WTC11 (cell line): ENCODE measurements around the gene SURF6. TPM values are rescaled to one million over a fixed set of nuclear protein-coding genes. Genes with fewer than 3 reads are reported as not detected.

Source experiments
- ATAC-seq: fragments of 200-7000 bp; cut with Tn5 transposase; 2 replicates; pipeline ENCODE4 v1.10.0; 2021; ENCODE audit warnings: mild to moderate bottlenecking, moderate library complexity
- CTCF ChIA-PET: fragments of 300-600 bp; sonication (Branson Sonifier 250); formaldehyde crosslinking; loops from one replicate; lab custom pipeline; 2021; ENCODE audit warnings: antibody characterized with exemption; lab: Charles Lee
- POLR2A ChIA-PET: fragments of 350-600 bp; sonication (Branson Sonifier 250); formaldehyde crosslinking; loops from one replicate; lab custom pipeline; 2021; ENCODE audit warnings: antibody characterized with exemption; lab: Charles Lee
- DNase-seq: peaks from one replicate; pipeline ENCODE4 v3.0.0; 2021; ENCODE audit warnings: low spot score
- H3K27ac Mint-ChIP-seq: 2 replicates; pipeline ENCODE4 v1.8.0; 2021; ENCODE audit warnings: mixed read lengths
- H3K27me3 Mint-ChIP-seq: 2 replicates; pipeline ENCODE4 v1.8.0; 2021; ENCODE audit warnings: low read depth, mild to moderate bottlenecking, moderate library complexity, mixed read lengths
- H3K36me3 Mint-ChIP-seq: 2 replicates; pipeline ENCODE4 v1.8.0; 2021; ENCODE audit warnings: mixed read lengths
- H3K4me1 Mint-ChIP-seq: 2 replicates; pipeline ENCODE4 v1.8.0; 2022; ENCODE audit warnings: mixed read lengths
- H3K4me3 Mint-ChIP-seq: 2 replicates; pipeline ENCODE4 v1.8.0; 2021; ENCODE audit warnings: mild to moderate bottlenecking, moderate library complexity, mixed read lengths
- H3K9me3 Mint-ChIP-seq: 2 replicates; pipeline ENCODE4 v1.8.0; 2021; ENCODE audit warnings: mixed read lengths
- AFF4 ChIP-seq: sonication (generic); formaldehyde crosslinking; IDR thresholded peaks from 2 replicates; pipeline ENCODE4 v1.8.1; 2023; ENCODE audit warnings: mild to moderate bottlenecking, missing genetic modification reagents, borderline replicate concordance
- AR ChIP-seq: fragments of 250-450 bp; sonication (Bioruptor Pico); IDR thresholded peaks from 2 replicates; pipeline ENCODE4 v1.9.0; 2021; ENCODE audit warnings: mild to moderate bottlenecking
- ATF2 ChIP-seq: sonication (generic); formaldehyde crosslinking; IDR thresholded peaks from 2 replicates; pipeline ENCODE4 v1.8.1; 2022; ENCODE audit warnings: low read depth, missing genetic modification reagents, borderline replicate concordance
- CREB1 ChIP-seq: sonication (generic); formaldehyde crosslinking; IDR thresholded peaks from 2 replicates; pipeline ENCODE4 v1.8.0; 2023; ENCODE audit warnings: mild to moderate bottlenecking, missing genetic modification reagents
- FOXK1 ChIP-seq: sonication (generic); formaldehyde crosslinking; IDR thresholded peaks from 2 replicates; pipeline ENCODE4 v1.8.0; 2022; ENCODE audit warnings: mild to moderate bottlenecking, moderate library complexity, missing genetic modification reagents
- FOXP1 ChIP-seq: sonication (generic); formaldehyde crosslinking; IDR thresholded peaks from 2 replicates; pipeline ENCODE4 v1.8.0; 2022; ENCODE audit warnings: missing genetic modification reagents, mild to moderate bottlenecking, moderate library complexity, borderline replicate concordance
- GRHL2 ChIP-seq: fragments of 250-450 bp; sonication (Bioruptor Pico); IDR thresholded peaks from 2 replicates; pipeline ENCODE4 v1.8.0; 2022; ENCODE audit warnings: mild to moderate bottlenecking, moderate library complexity; ENCODE audit not compliant: insufficient replicate concordance, severe bottlenecking
- GTF2I ChIP-seq: fragments of 250-450 bp; sonication (Bioruptor Pico); conservative IDR thresholded peaks from 2 replicates; pipeline ENCODE4 v1.4.0; 2021; ENCODE audit warnings: mild to moderate bottlenecking
- JAZF1 ChIP-seq: fragments of 250-450 bp; sonication (Bioruptor Pico); IDR thresholded peaks from 2 replicates; pipeline ENCODE4 v1.9.0; 2021; ENCODE audit warnings: moderate library complexity, mild to moderate bottlenecking, inconsistent platforms
- MYBL2 ChIP-seq: sonication (generic); formaldehyde crosslinking; IDR thresholded peaks from 2 replicates; pipeline ENCODE4 v1.8.1; 2023; ENCODE audit warnings: mild to moderate bottlenecking, moderate library complexity, missing genetic modification reagents
- NFYB ChIP-seq: sonication (generic); formaldehyde crosslinking; conservative IDR thresholded peaks from 2 replicates; pipeline ENCODE4 v1.8.0; 2022; ENCODE audit warnings: low read depth, missing genetic modification reagents
- RORB ChIP-seq: fragments of 250-450 bp; sonication (Bioruptor Pico); IDR thresholded peaks from 2 replicates; pipeline ENCODE4 v1.9.0; 2021; ENCODE audit warnings: mild to moderate bottlenecking
- SOX15 ChIP-seq: fragments of 250-450 bp; sonication (Bioruptor Pico); IDR thresholded peaks from 2 replicates; pipeline ENCODE4 v1.9.0; 2021; ENCODE audit warnings: mild to moderate bottlenecking
- TEAD1 ChIP-seq: sonication (generic); formaldehyde crosslinking; IDR thresholded peaks from 2 replicates; pipeline ENCODE4 v1.8.0; 2022; ENCODE audit warnings: mild to moderate bottlenecking, missing genetic modification reagents
- TEAD4 ChIP-seq: sonication (generic); formaldehyde crosslinking; IDR thresholded peaks from 2 replicates; pipeline ENCODE4 v1.8.0; 2022; ENCODE audit warnings: mild to moderate bottlenecking, missing genetic modification reagents
- TP53 ChIP-seq: sonication (generic); formaldehyde crosslinking; IDR thresholded peaks from 2 replicates; pipeline ENCODE4 v1.8.1; 2023; ENCODE audit warnings: mild to moderate bottlenecking, missing genetic modification reagents
- USF1 ChIP-seq: sonication (generic); formaldehyde crosslinking; IDR thresholded peaks from 2 replicates; pipeline ENCODE4 v1.8.0; 2022; ENCODE audit warnings: mild to moderate bottlenecking, missing genetic modification reagents
- ZNF317 ChIP-seq: sonication (generic); formaldehyde crosslinking; IDR thresholded peaks from 2 replicates; pipeline ENCODE4 v1.8.1; 2023; ENCODE audit warnings: low read depth, mild to moderate bottlenecking, moderate library complexity, missing genetic modification reagents, borderline replicate concordance
- ZSCAN18 ChIP-seq: fragments of 250-450 bp; sonication (Bioruptor Pico); IDR thresholded peaks from 2 replicates; pipeline ENCODE4 v2.1.2; 2022; ENCODE audit warnings: mild to moderate bottlenecking, moderate library complexity
- total RNA-seq: library from RNA; stranded (reverse); gene quantifications from 3 replicates; pipeline ENCODE4 v1.2.3, GENCODE V29; 2021

The SURF6 gene
- total RNA-seq, 1 experiment from 2014 or later = 67.2 TPM

GRCh38 chr9:133341369-133342068, 5.5 kb upstream of the SURF6 start:
- Mint-ChIP-seq H3K9me3 (no peaks in the 10 kb centered on the region), H3K4me3 (no peak overlapping the region), H3K4me1 (peaks cover 12% of the 10 kb centered on the region), H3K36me3 (peaks cover 63% of the 10 kb centered on the region), H3K27me3 (no peaks in the 10 kb centered on the region), H3K27ac (no peak overlapping the region)
- no peak for ATAC-seq
- no peak for DNase-seq
- TF ChIP-seq USF1 (CRISPR knock-in tag) (no peak), TEAD1 (CRISPR knock-in tag) (no peak), TP53 (CRISPR knock-in tag) (no peak), MYBL2 (CRISPR knock-in tag) (no peak), TEAD4 (CRISPR knock-in tag) (no peak), AFF4 (CRISPR knock-in tag) (no peak), SOX15 (CRISPR knock-in tag) (no peak), FOXP1 (CRISPR knock-in tag) (no peak), AR (CRISPR knock-in tag) (no peak), ZNF317 (CRISPR knock-in tag) (no peak), CREB1 (CRISPR knock-in tag) (no peak)
- ChIA-PET CTCF (interaction anchor here (0.6 to 3.5 kb wide), 43 partner anchors 8 to 227 kb away, joined by 3 to 74 read pairs (median 5); partner anchors contain the start of genes ABO, CACFD1, SLC2A6 and STKLD1), POLR2A (interaction anchor here (0.6 to 1.7 kb wide), 3 partner anchors 12 to 145 kb away, joined by 3 to 7 read pairs (median 6); no protein-coding TSS in a partner anchor)

- Mint-ChIP-seq H3K4me3 (no peak overlapping the region), H3K36me3 (peaks cover 57% of the 10 kb centered on the region), H3K4me1 (peaks cover 10% of the 10 kb centered on the region), H3K27ac (no peak overlapping the region; the same call in 1 of the 2 replicates), H3K9me3 (no peaks in the 10 kb centered on the region), H3K27me3 (no peaks in the 10 kb centered on the region)
- CTCF ChIA-PET = interaction anchor here (1.5 to 3.5 kb wide), 4 partner anchors 11 to 154 kb away, joined by 6 to 74 read pairs (median 39); partner anchors contain the start of genes SURF1 and SURF2
- no peak for ATAC-seq
- DNase-seq = no peak
- POLR2A ChIA-PET = no interaction called here
- no peak for TF ChIP-seq FOXK1 (CRISPR knock-in tag)
- TF ChIP-seq JAZF1 = no peak
- no peak for TF ChIP-seq RORB (CRISPR knock-in tag)
- TF ChIP-seq NFYB (CRISPR knock-in tag) = no peak
- TF ChIP-seq AR (CRISPR knock-in tag) = no peak
- no peak for TF ChIP-seq GTF2I
- no peak for TF ChIP-seq ATF2
- no peak for TF ChIP-seq CREB1 (CRISPR knock-in tag)
- no peak for TF ChIP-seq ZSCAN18 (CRISPR knock-in tag)
- no peak for TF ChIP-seq GRHL2 (CRISPR knock-in tag)
These were observed 4.9 kb upstream of the SURF6 start for GRCh38 chr9:133340916-133341315.
